Kidney epithelial cell (primary cell): ENCODE measurements around the gene COPS7A. TPM values are rescaled to one million over a fixed set of nuclear protein-coding genes. Genes with fewer than 3 reads are reported as not detected.

Source experiments
- DNase-seq: peaks from one replicate; pipeline ENCODE4 v3.0.0-alpha.2; 2010; ENCODE audit warnings: low read depth
- H3K27me3 ChIP-seq: 2 replicates; pipeline ENCODE4 v1.6.0; 2011; ENCODE audit warnings: low read length; ENCODE audit not compliant: control insufficient read depth, insufficient read depth
- H3K36me3 ChIP-seq: 2 replicates; pipeline ENCODE4 v1.5.1; 2011; ENCODE audit warnings: low read length; ENCODE audit not compliant: control insufficient read depth, insufficient read depth
- H3K4me3 ChIP-seq: 2 replicates; pipeline ENCODE4 v1.5.1; 2011; ENCODE audit warnings: low read depth, mild to moderate bottlenecking, control low read depth, low read length
- total RNA-seq: library from RNA; depleted of rRNA; stranded (reverse); fragments of >200 nt; gene quantifications from 2 replicates; pipeline ENCODE4 v1.2.3, GENCODE V29; 2015
- TF ChIP-seq, protein P1 (sequence below): IDR thresholded peaks from 2 replicates; pipeline ENCODE4 v1.5.1; 2011; ENCODE audit warnings: mild to moderate bottlenecking, moderate library complexity, low read length, control low read depth, inconsistent platforms; ENCODE audit not compliant: insufficient read depth, poor library complexity, severe bottlenecking

COPS7A gene
- total RNA-seq, 1 donor from 2014 or later: 69.1 TPM

DNA sequence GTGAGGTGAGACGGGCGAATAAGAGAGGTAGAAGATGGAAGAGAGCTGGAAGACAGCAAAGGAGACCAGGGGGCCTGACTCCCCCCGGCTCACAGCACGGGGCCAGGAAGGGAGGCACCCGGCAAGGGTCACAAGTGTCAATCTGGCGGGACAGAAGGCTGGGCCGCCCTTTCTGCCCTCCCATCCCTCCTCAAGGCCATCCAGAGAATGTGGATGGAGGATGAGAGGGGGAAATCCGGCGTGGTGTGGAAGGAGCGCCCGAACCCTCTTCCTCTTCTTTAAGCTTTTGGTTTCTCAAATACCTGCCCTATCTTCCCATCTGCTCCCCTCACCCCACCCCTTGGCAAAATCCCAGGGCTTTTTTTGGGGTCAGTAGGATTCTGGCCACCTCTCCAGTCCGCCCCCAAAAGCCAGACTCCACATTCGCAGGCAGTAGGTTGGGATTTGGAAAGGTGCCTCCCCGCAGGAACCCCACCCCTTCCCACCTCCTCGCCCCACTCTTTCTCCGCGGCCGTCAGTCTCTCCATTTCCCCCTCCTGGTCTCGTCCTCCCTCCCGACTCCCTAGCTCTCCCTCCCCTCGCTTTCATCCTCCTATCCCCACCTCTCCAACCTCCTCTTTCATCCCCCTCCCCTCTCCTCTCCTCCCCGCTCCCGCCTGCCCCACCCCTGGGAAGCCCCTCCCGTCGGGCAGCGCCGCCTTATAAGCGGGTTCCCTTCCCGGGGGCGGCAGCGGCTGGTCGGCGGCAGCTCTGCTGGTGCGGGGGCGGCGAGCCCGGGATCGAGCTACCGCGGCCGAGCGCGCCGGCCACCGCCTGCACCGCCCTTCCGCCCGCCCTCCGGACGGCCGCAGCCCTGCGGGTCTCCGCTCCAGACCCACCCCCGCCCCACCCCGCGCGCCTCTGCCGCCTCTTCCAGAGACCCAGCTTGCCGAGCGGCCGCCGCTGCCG is 42.1 kb downstream of the COPS7A start, which contains the start of gene PTMS:
Gene PTMS, plus strand, starts transcription at position 730 of the 948 bp plus-strand sequence. CDS start 343 bp downstream, outside the sequence.
- no peaks in the 10 kb centered on the region for H3K27me3 ChIP-seq
- peak within 1 kb of the TSS; percentile 52 for H3K4me3 ChIP-seq
- no peak for DNase-seq
- peaks cover 2% of the 10 kb centered on the region for H3K36me3 ChIP-seq
- TF ChIP-seq, protein P1, sequence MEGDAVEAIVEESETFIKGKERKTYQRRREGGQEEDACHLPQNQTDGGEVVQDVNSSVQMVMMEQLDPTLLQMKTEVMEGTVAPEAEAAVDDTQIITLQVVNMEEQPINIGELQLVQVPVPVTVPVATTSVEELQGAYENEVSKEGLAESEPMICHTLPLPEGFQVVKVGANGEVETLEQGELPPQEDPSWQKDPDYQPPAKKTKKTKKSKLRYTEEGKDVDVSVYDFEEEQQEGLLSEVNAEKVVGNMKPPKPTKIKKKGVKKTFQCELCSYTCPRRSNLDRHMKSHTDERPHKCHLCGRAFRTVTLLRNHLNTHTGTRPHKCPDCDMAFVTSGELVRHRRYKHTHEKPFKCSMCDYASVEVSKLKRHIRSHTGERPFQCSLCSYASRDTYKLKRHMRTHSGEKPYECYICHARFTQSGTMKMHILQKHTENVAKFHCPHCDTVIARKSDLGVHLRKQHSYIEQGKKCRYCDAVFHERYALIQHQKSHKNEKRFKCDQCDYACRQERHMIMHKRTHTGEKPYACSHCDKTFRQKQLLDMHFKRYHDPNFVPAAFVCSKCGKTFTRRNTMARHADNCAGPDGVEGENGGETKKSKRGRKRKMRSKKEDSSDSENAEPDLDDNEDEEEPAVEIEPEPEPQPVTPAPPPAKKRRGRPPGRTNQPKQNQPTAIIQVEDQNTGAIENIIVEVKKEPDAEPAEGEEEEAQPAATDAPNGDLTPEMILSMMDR: no peak

- Histone ChIP-seq H3K27me3 (no peaks in the 10 kb centered on the region), H3K36me3 (peaks cover 2% of the 10 kb centered on the region), H3K4me3 (peak overlapping the region; percentile 52)
- no peak for DNase-seq
- TF ChIP-seq, protein P1: peak; percentile 21
Observed at GRCh38 chr12:6766651-6767349, 43.0 kb downstream of the COPS7A start.

DNA sequence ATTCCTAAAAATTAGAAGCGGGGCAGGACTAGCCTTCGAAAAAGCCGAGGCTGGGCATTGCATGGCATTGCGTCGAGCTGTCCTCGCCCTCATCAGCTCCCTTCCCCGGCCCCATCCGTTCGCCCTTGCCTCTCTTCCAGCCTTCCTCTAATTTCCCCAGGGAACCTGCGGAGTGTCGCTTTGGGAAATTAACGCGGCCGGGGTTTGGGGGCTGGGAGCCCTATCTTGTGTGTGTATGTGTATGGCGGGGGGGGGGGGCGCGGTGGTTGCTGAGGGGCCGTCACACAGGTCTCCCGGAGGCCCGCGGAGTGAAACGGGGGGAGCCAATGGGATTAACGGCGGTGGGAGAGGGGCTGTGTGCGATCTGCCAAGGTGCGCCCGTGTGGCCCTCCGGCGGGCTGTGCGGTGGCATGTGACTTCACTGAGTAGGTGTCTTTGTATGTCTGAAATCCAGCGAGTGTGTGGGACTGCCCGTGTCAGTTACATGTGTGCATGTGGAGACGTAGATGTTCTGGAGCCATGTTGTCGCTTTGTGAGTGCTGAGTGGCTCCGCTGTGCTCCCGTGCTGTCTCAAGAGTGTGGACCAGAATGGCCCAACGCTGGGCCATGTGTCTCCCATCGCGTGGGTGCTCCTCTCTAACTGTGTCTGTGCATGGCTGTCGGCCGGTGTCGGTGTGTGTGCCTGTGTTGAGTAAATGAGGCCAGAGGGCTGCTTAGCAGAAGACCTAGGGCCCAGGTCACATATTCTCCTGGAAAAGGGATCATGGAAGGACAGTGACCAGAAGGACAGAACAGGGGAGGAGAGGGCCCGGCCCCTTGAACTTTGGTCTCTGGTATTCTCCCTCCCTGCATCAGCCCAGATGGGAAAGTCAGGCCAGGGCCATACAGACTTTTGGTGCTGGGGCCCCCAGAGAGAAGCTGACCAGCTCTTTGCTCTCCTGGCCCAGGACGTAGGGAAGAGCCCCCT is 43.8 kb downstream of the COPS7A start:
- H3K36me3 ChIP-seq: peaks cover 2% of the 10 kb centered on the region
- TF ChIP-seq, protein P1: no peak
- peak overlapping the region; percentile 52 for H3K4me3 ChIP-seq
- DNase-seq: no peak
- peaks cover 3% of the 10 kb centered on the region for H3K27me3 ChIP-seq

DNA sequence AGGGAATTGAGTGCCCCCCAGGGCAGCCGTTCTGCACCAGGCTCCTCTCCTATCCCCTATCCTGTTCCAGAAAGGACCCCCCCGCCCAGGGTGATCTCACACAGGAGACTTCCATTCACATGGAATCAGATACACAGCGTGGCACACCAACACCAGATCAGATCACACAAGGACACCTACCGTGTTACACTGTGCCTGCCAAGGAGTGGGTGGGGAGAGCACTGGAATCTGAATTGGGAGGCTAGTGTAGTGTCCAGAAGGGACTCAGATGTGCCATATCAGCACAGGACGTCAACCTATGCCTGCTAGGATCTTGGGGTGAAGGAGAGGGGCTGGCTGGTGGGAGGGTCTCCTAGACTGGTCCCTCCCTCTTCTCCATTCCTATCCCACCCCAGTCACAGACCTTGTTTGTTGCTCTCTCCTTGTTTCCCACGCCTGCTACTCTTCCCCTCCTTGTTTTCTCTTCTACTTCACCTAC is 44.6 kb downstream of the COPS7A start:
- Histone ChIP-seq H3K27me3 (peaks cover 11% of the 10 kb centered on the region), H3K36me3 (peaks cover 2% of the 10 kb centered on the region), H3K4me3 (peak overlapping the region; percentile 52)
- DNase-seq: no peak
- TF ChIP-seq, protein P1: no peak

GRCh38 chr12:6768990-6769389 is 45.1 kb downstream of the COPS7A start:
- no peak for DNase-seq
- Histone ChIP-seq H3K4me3 (peak overlapping the region; percentile 52), H3K36me3 (peaks cover 2% of the 10 kb centered on the region), H3K27me3 (peaks cover 14% of the 10 kb centered on the region)
- TF ChIP-seq, protein P1: no peak
